Smooth muscle cell (in vitro differentiated cells): ENCODE data around the gene TRMT10B. TPM values are rescaled to one million over a fixed set of nuclear protein-coding genes. Genes with fewer than 3 reads are reported as not detected.

Source experiments
- DNase-seq: peaks from one replicate; lab custom pipeline; 2025; ENCODE audit not compliant: unreplicated experiment; lab: John Stamatoyannopoulos, UW
- H2AFZ ChIP-seq: fragments of 200-600 bp; sonication (generic); 2 replicates; pipeline ENCODE4 v1.6.0; 2016; ENCODE audit warnings: antibody characterized with exemption, low read depth, mild to moderate bottlenecking
- H3F3A ChIP-seq: fragments of 200-600 bp; sonication (generic); 2 replicates; pipeline ENCODE4 v1.6.0; 2017; ENCODE audit warnings: antibody characterized with exemption, low read depth
- H3K27ac ChIP-seq: fragments of 200-600 bp; sonication (generic); 2 replicates; pipeline ENCODE4 v1.5.1; 2016; ENCODE audit warnings: low read depth, mild to moderate bottlenecking
- H3K27me3 ChIP-seq: fragments of 200-600 bp; sonication (generic); 2 replicates; pipeline ENCODE4 v1.6.1; 2016; ENCODE audit warnings: low read depth, mild to moderate bottlenecking
- H3K36me3 ChIP-seq: fragments of 200-600 bp; sonication (generic); 2 replicates; pipeline ENCODE4 v1.5.1; 2016; ENCODE audit warnings: low read depth
- H3K4me1 ChIP-seq: fragments of 200-600 bp; sonication (generic); 2 replicates; pipeline ENCODE4 v1.5.1; 2016; ENCODE audit warnings: low read depth
- H3K4me2 ChIP-seq: fragments of 200-600 bp; sonication (generic); 2 replicates; pipeline ENCODE4 v1.6.0; 2016; ENCODE audit warnings: mild to moderate bottlenecking
- H3K4me3 ChIP-seq: fragments of 200-600 bp; sonication (generic); 2 replicates; pipeline ENCODE4 v1.5.1; 2016; ENCODE audit warnings: mild to moderate bottlenecking
- H3K79me2 ChIP-seq: fragments of 200-600 bp; sonication (generic); 2 replicates; pipeline ENCODE4 v1.6.0; 2016; ENCODE audit warnings: low read depth, mild to moderate bottlenecking
- H3K9ac ChIP-seq: fragments of 200-600 bp; sonication (generic); 2 replicates; pipeline ENCODE4 v1.6.0; 2016; ENCODE audit warnings: low read depth
- H3K9me3 ChIP-seq: fragments of 200-600 bp; sonication (generic); replicated peaks from 2 replicates; pipeline ENCODE4 v1.5.1; 2016; ENCODE audit warnings: low read depth
- H4K20me1 ChIP-seq: fragments of 200-600 bp; sonication (generic); 2 replicates; pipeline ENCODE4 v1.6.0; 2016; ENCODE audit warnings: low read depth
- CTCF ChIP-seq: fragments of 200-600 bp; sonication (generic); IDR thresholded peaks from 2 replicates; pipeline ENCODE4 v1.5.1; 2017; ENCODE audit warnings: borderline replicate concordance, mild to moderate bottlenecking, antibody characterized with exemption; ENCODE audit not compliant: insufficient read depth, poor library complexity, severe bottlenecking
- WGBS: methylation state at CpG from one replicate; pipeline ENCODE4 v1.1.7; 2016; ENCODE audit warnings: low lambda C conversion rate; 5-methylcytosine and 5-hydroxymethylcytosine counted together
- polyA plus RNA-seq: library from polyadenylated mRNA; unstranded; fragments of >200 nt; fragmentation: Nextera tagmentation; extraction: Ambion mirVana; gene quantifications from 2 replicates; pipeline ENCODE4 v1.2.1, GENCODE V29; 2016
- total RNA-seq: library from RNA; depleted of rRNA; stranded (reverse); fragments of >200 nt; gene quantifications from 2 replicates; pipeline ENCODE4 v1.2.3, GENCODE V29; 2014

The TRMT10B gene
- total and polyA plus RNA-seq, 2 experiments from 2014 or later, result 2.7 to 6.4 TPM

GRCh38 chr9:37788332-37788731, 34.7 kb downstream of the TRMT10B start:
- no peaks in the 10 kb centered on the region for H3K36me3 ChIP-seq
- H3K9me3 ChIP-seq, result no peaks in the 10 kb centered on the region
- no peak for TF ChIP-seq CTCF

GRCh38 chr9:37790096-37790495, 36.5 kb downstream of the TRMT10B start:
- Histone ChIP-seq H4K20me1 (no peaks in the 10 kb centered on the region), H3F3A (no peaks in the 10 kb centered on the region), H3K9ac (no peak overlapping the region), H3K4me1 (peaks cover 3% of the 10 kb centered on the region), H3K4me3 (no peak overlapping the region), H3K4me2 (no peak overlapping the region), H3K9me3 (no peaks in the 10 kb centered on the region), H2AFZ (no peak overlapping the region), H3K27ac (no peak overlapping the region), H3K79me2 (peaks cover 3% of the 10 kb centered on the region), H3K27me3 (no peaks in the 10 kb centered on the region), H3K36me3 (no peaks in the 10 kb centered on the region)
- TF ChIP-seq CTCF, result no peak
- WGBS, result 98% methylated on average over 2 of the region's 2 CpGs
- DNase-seq, result no peak

More at GRCh38 chr9:37788332-37788731, 34.7 kb downstream of the TRMT10B start:
- 89% methylated on average over 6 of the region's 6 CpGs for WGBS
- no peak overlapping the region for H2AFZ ChIP-seq
- H3F3A ChIP-seq, result no peaks in the 10 kb centered on the region
- no peaks in the 10 kb centered on the region for H3K27me3 ChIP-seq
- H4K20me1 ChIP-seq, result no peaks in the 10 kb centered on the region
- H3K9ac ChIP-seq, result no peak overlapping the region
- H3K27ac ChIP-seq, result no peak overlapping the region
- no peak for DNase-seq
- H3K4me2 ChIP-seq, result no peak overlapping the region
- no peak overlapping the region for H3K4me3 ChIP-seq
- peaks cover 8% of the 10 kb centered on the region for H3K4me1 ChIP-seq
- peaks cover 17% of the 10 kb centered on the region for H3K79me2 ChIP-seq

- no peaks in the 10 kb centered on the region for H3F3A ChIP-seq
- no peaks in the 10 kb centered on the region for H4K20me1 ChIP-seq
- no peaks in the 10 kb centered on the region for H3K27me3 ChIP-seq
- no peak overlapping the region for H3K4me3 ChIP-seq
- no peaks in the 10 kb centered on the region for H3K36me3 ChIP-seq
- H3K9me3 ChIP-seq, result no peaks in the 10 kb centered on the region
- H3K9ac ChIP-seq, result no peak overlapping the region
- no peak for TF ChIP-seq CTCF
- H3K27ac ChIP-seq, result no peak overlapping the region
- no peaks in the 10 kb centered on the region for H3K4me1 ChIP-seq
- DNase-seq, result no peak
- H3K79me2 ChIP-seq, result no peaks in the 10 kb centered on the region
- WGBS, result 78% methylated on average over 5 of the region's 5 CpGs
- no peak overlapping the region for H2AFZ ChIP-seq
- H3K4me2 ChIP-seq, result no peak overlapping the region
These were observed 38.5 kb downstream of the TRMT10B start for GRCh38 chr9:37792122-37792521.

- Histone ChIP-seq H3K9me3 (no peaks in the 10 kb centered on the region), H2AFZ (no peak overlapping the region), H3F3A (no peaks in the 10 kb centered on the region), H3K27me3 (no peaks in the 10 kb centered on the region), H3K4me1 (peaks cover 5% of the 10 kb centered on the region), H3K27ac (no peak overlapping the region), H3K9ac (no peak overlapping the region), H3K4me3 (no peak overlapping the region), H3K4me2 (no peak overlapping the region), H4K20me1 (peaks cover 3% of the 10 kb centered on the region), H3K36me3 (no peaks in the 10 kb centered on the region), H3K79me2 (peaks cover 4% of the 10 kb centered on the region)
- no peak for TF ChIP-seq CTCF
- 89% methylated on average over 2 of the region's 2 CpGs for WGBS
- no peak for DNase-seq
These were observed 42.6 kb downstream of the TRMT10B start for GRCh38 chr9:37796232-37796631.
